ENCODE results near the gene ERG. TPM values are rescaled to one million over a fixed set of nuclear protein-coding genes. Genes with fewer than 3 reads are reported as not detected.

The ERG gene
- total RNA-seq, 2 donors from 2014 or later, result 25.8 to 28.6 TPM

DNA sequence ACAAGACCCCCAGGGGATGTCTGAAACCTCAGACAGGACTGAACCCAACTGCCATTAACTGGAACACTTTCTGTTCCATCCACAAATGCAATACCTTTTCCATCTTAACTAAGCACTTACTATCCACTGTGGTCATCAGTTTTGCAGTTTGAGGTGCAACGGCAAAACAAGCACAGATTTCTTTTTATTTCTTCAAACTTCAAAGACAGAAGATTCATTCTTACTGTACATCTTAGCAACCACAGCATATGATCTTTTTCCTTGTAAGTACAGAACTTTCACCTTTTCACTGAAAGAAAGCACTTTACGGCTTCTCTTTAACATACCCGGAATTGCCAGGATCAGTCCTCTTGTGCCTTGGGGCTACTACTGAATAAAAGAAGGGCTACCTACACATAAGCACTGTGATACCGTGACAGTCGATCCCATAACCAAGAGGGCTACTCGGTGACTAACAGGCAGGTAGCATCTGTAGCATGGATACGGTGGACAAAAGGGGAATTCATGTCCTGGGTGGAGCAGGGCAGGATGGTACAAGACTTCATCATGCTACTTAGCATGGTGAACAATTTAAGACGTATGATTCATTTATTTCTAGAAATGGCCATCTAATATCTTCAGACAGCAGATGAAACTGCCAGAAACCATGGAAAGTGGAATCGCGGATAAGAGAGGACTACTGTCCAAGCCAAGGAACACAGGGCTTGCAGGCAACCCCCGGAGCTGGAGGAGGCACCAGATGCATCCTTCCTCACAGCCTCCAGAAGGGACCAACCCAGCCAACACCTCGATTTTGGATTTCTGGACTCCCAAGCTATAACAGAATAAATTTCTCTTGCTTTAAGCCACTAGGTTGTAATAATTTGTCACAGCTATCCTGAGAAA, 18.4 kb downstream of the ERG start:
- DNase-seq (ENCODE audit: low spot score), result no peak
- intact Hi-C loops (cut with DNase I), result no loop called here

DNA sequence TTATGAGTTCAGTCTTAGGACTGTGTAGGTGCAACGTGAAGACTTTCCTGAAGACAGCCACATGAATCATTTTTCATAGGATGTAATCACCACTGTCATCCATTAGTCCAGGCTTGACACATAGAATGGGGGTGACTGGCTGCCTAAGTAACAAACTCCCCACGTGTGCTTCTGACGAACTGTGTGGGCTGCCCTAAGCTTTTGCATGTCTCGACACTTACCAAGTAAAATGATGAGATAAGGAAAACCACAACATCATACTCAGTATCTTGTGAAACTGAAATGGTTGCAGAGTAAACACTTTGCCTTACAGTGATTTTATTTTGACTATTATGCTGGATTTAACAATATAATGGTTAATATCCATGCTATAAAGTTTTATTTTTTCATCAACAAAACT, 19.5 kb downstream of the ERG start:
- no peak for DNase-seq (ENCODE audit: low spot score)

DNA sequence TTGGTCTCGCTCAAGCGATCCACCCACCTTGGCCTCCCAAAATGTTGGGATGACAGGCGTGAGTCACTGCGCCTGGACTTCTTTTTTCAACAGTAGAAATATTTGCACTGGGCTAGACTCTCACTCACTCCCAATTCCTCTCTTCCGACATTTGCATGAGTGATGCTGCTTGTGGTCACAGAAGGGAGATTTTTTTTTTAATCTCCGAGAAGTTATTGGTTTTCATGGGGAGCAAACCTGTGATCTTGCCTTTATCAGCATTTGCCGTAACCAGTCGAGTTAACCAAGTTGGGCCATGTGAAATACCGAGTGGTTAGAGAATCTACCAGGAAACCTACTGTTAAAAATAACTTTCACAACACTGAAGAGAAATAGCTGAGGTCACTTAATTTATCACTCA, 21.1 kb downstream of the ERG start:
- no peak for DNase-seq (ENCODE audit: low spot score)
- intact Hi-C loops (cut with DNase I), result no loop called here

More for the DNA sequence above, 19.5 kb downstream of the ERG start:
- intact Hi-C loops (cut with DNase I), result no loop called here

DNA sequence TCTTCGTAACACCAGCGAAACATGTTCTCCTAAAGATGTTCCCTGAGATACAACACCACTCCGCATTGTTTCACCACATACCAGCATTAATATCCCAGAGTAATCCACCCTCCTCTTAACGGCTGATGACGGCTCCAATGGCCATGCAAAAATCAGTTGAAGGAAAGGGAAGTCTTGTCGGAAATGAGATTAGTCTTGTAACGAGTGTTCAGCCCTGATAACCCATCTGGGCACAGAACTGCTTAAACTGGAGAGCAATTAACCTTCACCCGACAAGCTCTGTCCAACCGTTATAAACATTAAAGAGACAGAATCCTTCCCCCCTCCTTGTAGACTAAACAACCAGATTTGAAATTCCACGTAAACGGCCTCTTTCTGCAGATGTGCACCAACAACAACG, 21.9 kb downstream of the ERG start:
- DNase-seq (ENCODE audit: low spot score), result no peak
- intact Hi-C loops (cut with DNase I), result no loop called here

DNA sequence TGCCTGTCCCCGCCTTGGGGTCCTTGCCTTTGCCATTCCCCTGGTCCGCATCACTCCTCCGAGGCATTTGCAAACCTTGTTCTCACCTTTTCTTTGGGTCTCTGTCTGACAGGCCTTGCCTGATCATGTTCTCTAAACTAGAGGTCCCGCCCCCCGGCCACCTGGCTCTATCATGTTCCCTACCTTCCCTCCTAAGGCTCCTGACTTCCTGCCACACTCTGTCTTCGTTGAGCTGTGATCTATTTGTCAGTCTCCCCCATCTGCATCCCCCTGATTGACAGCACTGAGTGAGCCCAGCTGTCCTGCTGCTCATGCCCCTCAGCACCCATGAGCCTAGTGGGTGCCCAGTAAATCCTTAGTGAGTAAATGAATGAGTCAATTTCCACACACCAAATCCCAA, 22.8 kb downstream of the ERG start:
- no peak for DNase-seq (ENCODE audit: low spot score)
- intact Hi-C loops (cut with DNase I), result no loop called here

DNA sequence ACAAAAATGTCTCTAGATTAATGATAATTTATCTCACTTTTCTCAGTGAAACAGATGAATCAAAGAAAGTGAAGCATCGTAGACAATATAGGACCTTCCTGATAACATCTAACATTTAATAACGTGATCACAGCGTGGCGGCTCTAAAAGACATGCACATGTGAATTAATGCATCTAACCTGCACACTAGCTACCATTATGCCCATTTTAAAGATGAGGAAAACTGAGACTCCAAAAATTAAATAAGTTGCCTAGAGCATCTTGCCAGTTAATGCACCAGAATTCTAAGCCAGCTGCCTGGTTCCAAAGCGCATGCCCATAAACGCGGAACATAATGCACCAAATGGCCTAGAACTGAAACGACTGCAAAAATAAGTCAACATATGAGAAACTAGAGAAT, 23.5 kb downstream of the ERG start:
- intact Hi-C loops (cut with DNase I), result no loop called here
- DNase-seq (ENCODE audit: low spot score), result no peak

DNA sequence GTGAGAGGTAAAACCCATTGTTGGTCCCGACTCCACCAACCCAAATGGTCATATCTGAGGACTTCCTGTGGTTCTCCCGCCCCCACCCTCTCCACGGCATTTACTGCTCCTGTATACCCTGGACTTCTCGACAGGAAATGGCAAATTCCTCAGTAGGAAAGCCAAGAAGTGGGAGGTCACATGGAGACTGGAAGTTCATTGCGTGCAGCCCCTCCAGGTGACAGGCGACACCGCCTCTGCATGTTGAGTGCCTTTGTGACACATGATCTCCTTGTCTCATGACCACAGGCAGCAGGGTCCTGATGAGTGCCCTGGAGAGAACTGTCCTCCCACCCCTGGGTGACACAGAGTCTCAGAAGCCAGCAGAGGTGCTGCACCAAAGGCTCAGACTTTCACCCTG, 24.2 kb downstream of the ERG start:
- intact Hi-C loops (cut with DNase I), result no loop called here
- DNase-seq (ENCODE audit: low spot score), result no peak

DNA sequence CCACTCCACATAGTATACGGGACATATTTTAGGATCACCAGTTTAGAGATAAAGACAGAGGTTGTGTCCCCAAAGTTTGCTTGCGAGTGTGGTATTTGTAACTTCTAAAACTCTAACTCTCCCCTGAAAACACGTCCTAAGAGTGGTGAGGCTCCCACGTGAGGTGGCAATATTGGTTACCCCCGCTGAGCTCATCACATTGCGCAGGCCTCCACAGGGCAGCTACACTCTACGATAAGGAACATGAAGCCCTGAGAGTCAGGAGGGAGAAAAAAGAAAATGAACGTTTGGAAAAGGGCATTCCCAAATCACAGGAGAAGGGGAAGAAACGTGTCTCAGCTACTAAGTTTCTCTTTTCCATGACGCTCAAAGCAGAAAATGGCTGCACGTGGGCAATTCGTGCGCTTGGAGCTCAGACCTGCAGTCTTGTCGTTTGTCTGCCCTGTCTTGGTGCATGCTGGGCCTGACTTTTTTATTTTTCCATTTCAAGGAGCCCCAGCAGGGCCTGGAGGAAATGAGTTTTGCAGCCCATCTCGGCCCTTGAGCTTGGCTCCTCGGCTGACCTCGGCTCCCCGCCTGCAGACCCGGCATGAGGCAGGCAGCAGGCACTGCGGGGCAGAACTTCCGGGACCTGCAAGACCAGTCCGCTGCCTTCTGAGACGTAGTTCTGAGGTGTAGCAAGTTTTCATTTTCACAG, 25.7 kb downstream of the ERG start:
- intact Hi-C loops (cut with DNase I), result no loop called here
- no peak for DNase-seq (ENCODE audit: low spot score)

DNA sequence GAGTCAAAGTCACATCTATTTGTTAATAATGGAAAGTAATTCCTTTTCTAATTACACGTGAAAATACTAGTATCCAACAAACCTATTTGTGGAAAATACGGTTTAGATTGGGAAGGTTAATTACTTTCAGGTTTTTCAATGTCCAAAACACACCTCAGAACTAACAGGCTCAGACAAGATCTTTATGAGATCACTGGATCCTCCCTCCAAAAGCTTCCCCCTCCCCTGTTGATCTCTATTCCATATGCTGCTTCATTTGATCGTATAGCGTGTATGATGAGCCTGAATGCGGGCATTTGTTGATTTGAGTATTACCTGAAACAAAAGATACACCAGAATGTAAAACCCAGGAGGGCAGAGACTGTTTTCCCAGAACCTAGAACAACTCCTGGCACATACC, 26.5 kb downstream of the ERG start:
- intact Hi-C loops (cut with DNase I), result no loop called here

DNA sequence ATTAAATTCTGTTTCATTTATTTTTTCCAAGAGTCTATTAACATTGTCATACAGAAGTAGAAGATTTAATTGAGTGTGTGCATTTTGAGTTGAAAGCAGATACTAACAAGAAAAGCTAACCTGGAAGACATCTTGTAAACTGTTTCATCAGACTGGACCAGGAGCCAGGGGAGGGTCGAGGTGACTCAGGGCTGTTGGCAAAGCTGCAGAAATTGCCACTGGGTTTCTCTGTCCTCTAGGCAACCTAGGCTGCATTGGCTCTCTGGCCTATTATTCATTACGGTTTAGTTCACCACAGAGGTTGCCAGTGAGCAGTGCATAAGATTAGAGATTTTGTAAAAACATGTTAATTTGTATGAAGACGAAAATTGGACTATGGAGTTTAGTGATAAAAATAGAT, 27.5 kb downstream of the ERG start:
- no peak for DNase-seq (ENCODE audit: low spot score)
- intact Hi-C loops (cut with DNase I), result no loop called here

More for the DNA sequence above, 26.5 kb downstream of the ERG start:
- no peak for DNase-seq (ENCODE audit: low spot score)

DNA sequence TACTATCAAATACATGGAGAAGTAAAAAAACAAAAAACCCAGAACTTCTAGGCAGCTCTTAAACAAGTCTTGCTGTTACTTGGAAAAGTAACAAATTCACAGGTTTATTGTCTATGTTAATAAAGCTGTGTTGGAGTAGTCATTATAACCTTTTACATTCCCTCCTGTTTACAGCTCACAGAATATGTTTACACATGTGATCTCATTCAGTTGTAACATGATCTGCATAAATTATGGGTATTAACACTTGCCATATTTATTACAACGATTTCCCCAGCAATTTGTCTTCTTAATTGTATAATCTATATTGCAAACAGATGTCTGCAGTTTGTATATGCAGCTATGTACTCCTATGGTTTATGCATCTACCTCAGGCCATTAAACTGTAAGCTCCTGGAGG, 28.6 kb downstream of the ERG start:
- intact Hi-C loops (cut with DNase I), result no loop called here
- no peak for DNase-seq (ENCODE audit: low spot score)

DNA sequence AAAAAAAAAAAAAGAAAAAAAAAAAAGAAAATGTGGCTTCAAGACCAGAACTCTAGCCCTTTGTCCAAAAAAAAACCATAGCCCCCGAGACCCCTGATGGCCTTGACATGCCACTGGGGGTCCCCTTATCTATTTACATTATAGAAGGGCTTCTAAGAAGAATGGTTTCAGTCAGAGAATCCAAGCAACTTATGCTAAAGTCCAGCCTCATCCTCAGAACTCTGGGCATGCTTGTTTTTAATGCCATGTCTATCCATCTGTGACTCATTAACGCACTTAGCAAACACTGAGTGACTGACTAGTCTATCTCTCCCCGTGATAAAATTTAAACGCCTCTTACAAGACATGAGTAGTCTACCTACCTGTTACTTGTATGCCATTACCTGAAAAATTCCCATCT, 29.3 kb downstream of the ERG start:
- DNase-seq (ENCODE audit: low spot score), result no peak
- intact Hi-C loops (cut with DNase I), result no loop called here

DNA sequence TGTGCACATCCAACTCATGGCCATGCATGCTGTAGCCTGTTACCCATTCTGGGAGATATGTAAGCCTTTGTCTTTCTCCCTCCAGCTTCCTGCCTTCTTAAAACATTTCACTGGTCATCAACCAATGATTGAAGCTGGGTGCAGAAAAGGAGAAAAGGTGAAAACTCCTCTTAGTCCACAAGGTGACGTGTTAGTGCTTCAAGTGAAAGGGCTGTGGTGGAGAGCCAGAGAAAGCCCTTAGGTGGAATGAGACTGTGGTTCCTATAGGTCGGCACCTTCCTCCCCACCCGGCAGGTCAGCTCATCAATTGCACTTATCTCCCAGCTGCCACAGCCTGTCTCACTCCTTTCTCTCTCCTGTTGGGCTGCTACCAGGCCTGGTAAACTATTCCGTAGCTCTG, 30.4 kb downstream of the ERG start:
- intact Hi-C loops (cut with DNase I), result no loop called here
- DNase-seq (ENCODE audit: low spot score), result no peak

DNA sequence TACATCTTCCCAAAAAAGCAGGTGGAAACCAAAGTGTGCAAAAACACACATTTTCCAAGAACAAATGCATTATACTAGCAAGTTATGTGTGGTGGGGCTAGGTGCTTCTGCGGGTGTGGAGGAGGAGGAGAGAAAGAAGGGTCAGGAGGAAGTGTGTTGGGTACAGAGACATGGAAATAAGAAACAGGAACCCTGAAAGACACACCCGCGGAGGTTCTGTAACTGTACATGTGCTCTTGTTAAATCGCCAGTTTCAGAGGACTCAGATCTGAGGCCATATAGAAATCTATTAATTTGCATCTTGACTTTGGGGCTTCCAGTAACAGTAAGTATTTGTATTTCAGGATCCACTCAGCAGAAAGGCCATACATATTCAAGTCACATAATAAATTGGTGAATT, 30.9 kb downstream of the ERG start:
- intact Hi-C loops (cut with DNase I), result no loop called here
- no peak for DNase-seq (ENCODE audit: low spot score)

DNA sequence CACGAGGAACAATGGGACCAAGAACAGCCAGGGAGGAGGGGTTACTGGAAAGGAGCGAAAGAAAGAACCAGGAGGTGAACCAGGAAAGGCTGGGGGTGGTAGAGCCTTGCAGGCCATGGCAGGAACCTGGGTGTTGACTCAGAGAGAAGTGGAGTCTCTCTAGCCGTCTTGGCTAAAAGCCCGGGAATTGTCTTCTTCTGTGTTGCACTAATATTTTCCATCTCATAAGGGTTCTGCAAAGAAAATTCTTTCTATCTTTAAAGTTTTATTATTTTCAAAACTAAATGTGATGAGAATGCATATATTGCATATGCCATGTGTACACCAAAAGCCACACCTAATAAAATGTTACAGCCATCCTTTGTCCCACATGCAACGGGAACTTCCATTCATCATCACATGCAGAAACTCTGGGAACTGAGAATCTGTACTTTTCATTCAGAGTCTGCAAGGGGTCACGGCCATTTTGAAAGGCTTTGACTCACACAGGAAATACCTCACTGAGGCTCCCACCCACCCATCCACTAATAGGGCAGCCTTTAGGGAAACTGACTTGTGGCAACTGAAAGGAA, 38.0 kb downstream of the ERG start:
- DNase-seq (ENCODE audit: low spot score), result no peak

DNA sequence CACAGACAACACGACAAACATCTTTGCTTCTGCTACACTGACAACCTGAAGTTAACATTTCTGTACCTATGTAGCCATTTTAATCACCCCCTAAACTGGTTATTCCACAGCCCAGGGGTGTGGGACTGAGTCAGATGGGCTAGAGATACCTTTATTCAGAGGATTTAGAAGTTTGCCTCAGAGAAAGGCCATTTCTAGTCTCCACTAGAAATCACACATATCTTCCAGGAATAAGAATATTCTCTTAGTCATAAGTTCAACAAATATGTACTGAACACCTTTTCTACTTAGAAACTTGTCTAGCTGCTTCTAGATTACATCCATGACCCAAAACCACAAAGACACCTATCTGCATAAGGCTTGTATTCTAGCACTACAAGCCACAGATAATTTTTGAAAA, 38.8 kb downstream of the ERG start:
- no peak for DNase-seq (ENCODE audit: low spot score)
- intact Hi-C loops (cut with DNase I), result no loop called here

More for the DNA sequence above, 38.0 kb downstream of the ERG start:
- intact Hi-C loops (cut with DNase I), result no loop called here

DNA sequence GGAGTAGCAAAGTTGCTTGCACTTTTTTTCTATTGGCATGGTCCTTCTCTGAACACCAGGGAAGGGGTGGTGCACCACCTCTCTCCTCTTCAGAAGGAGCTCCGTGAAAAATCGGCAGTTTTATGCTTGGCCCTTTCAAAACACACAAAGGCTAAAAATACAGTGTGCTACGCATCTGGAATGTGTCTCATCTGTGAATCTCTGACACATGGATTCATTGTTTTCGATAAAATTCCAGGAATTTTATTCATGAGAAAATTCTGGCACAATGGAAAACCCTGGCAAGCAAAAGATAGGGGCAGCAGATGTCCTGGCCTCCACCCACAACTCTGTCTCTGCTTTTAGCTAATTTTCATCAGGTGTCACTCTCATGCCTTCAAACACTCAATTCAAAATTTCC, 42.9 kb downstream of the ERG start:
- no peak for DNase-seq (ENCODE audit: low spot score)
- intact Hi-C loops (cut with DNase I), result no loop called here

DNA sequence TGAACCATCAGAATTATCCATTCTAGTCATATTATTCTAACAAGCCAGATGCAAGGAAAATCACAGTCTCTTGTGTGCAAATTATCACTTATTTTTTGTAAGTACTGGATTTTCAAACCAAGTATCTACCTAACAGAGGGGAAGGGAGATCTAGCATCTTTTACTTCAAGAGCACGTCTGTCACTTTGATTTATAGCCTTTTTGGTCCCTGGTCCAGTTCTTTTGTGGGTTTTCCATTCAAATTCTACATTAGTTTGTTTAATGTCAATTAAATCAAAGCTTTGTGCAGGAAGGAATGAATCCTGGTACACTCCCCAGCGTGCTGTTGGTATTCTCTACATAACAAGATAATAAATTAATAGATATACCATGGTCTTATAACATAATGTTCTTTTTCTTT, 43.6 kb downstream of the ERG start:
- no peak for DNase-seq (ENCODE audit: low spot score)
- intact Hi-C loops (cut with DNase I), result no loop called here

DNA sequence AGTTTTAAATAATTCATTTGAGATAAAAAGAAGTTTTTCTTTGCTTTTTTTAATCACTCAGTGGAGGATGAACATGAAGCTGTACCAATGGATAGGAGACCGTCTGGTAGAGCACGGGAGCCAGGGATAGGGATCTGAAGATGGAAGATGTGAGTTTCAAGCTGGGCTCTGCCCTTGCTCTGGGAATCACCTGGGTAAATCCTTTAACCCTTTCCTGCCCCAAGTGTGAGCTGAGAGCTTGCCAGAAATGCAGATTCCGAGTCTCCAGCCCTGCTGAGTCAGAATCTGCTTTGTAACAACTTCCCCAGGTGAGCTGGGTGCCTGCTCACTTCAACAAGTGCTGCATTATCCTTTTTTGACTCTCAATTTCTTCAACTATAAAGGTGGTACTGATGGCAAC, 44.1 kb downstream of the ERG start:
- DNase-seq (ENCODE audit: low spot score), result no peak
- intact Hi-C loops (cut with DNase I), result no loop called here

DNA sequence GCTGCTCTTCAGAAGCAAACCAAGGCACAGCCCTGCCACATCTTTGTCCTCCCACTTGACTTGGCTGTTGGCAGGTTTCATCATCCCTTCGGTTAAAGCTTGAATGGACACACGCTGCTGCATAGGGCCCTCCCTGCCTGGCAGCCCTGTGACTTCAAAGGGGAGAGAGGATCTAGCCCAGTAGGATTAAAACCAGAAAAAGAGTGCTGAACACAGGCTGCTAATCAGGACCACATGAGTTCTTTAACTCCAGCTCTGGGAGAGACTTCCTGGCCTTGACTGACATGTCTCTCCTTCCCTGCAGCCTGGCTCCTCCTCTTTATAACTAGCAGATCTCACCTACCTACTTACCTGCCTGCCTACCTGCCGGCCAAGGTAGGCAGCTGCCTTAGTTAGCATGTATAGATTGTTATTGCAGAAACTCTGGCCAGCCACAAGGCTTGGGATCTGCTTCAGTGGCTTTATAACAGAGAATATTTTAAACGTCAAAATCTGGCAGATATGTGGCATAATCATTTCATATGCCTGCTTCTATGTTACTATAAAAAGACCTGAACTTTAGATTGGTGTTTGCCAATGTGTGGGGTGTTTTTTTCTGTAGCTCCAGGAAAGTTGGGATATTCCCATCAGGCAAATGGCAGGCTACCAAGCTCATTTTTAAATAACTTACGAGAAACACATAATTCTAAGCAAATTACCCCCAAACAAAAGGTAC, 49.4 kb downstream of the ERG start:
- no peak for DNase-seq (ENCODE audit: low spot score)
- intact Hi-C loops (cut with DNase I), result no loop called here

All from posterior vena cava (tissue), 2 donors.